Liver (tissue), 9 donors: ENCODE measurements around the gene E2F3. TPM values are rescaled to one million over a fixed set of nuclear protein-coding genes. Genes with fewer than 3 reads are reported as not detected.

Experiments used
- DNase-seq: peaks from one replicate; pipeline ENCODE4 v3.0.0-alpha.2; 2017; ENCODE audit warnings: low spot score
- H3K27ac ChIP-seq, 2 donors: one replicate each; pipeline ENCODE4 v1.7.0; 2013; ENCODE audit warnings: inconsistent platforms in 2 of 2, low read length in 2 of 2, control low read depth in 1 of 2, low read depth in 1 of 2, mild to moderate bottlenecking in 1 of 2
- H3K27me3 ChIP-seq, 4 donors: one replicate each; pipeline versions ENCODE4 v1.6.1 to v1.7.0; 2013; ENCODE audit warnings: low read length in 3 of 4, inconsistent platforms in 1 of 4, mild to moderate bottlenecking in 1 of 4, moderate library complexity in 1 of 4; ENCODE audit not compliant: control insufficient read depth in 4 of 4, insufficient read depth in 4 of 4
- H3K36me3 ChIP-seq, 4 donors: one replicate each; pipeline versions ENCODE4 v1.6.1 to v1.7.0; 2013; ENCODE audit warnings: low read length in 3 of 4, mild to moderate bottlenecking in 3 of 4, low read depth in 1 of 4, moderate library complexity in 1 of 4; ENCODE audit not compliant: control insufficient read depth in 4 of 4, insufficient read depth in 3 of 4
- H3K4me1 ChIP-seq, 4 donors: one replicate each; pipeline versions ENCODE4 v1.6.1 to v1.7.0; 2013; ENCODE audit warnings: low read length in 3 of 4, mild to moderate bottlenecking in 3 of 4, moderate library complexity in 1 of 4; ENCODE audit not compliant: control insufficient read depth in 4 of 4, insufficient read depth in 4 of 4
- H3K4me3 ChIP-seq, 3 donors: one replicate each; pipeline versions ENCODE4 v1.6.1 to v1.7.0; 2013; ENCODE audit warnings: low read length in 3 of 3, control low read depth in 1 of 3, low read depth in 1 of 3, mild to moderate bottlenecking in 1 of 3
- H3K9ac ChIP-seq, 2 donors: one replicate each; pipeline ENCODE4 v1.7.0; 2013; ENCODE audit warnings: low read length in 2 of 2, mild to moderate bottlenecking in 2 of 2, moderate library complexity in 2 of 2, control low read depth in 1 of 2, low read depth in 1 of 2
- H3K9me3 ChIP-seq, 4 donors: one replicate each; pipeline versions ENCODE4 v1.6.1 to v1.7.0; 2013; ENCODE audit warnings: low read length in 3 of 4; ENCODE audit not compliant: control insufficient read depth in 4 of 4
- EGR1 ChIP-seq, 2 donors: IDR thresholded peaks; 2 replicates each; pipeline ENCODE4 v1.6.1; 2016 to 2018; ENCODE audit warnings: antibody characterized with exemption in 2 of 2, low read depth in 2 of 2
- FOXA1 ChIP-seq: IDR thresholded peaks from 2 replicates; pipeline ENCODE4 v1.6.1; 2016; ENCODE audit warnings: antibody characterized with exemption
- FOXA2 ChIP-seq: IDR thresholded peaks from 2 replicates; pipeline ENCODE4 v1.6.1; 2016; ENCODE audit warnings: antibody characterized with exemption
- GABPA ChIP-seq, 2 donors: IDR thresholded peaks in 1 of 2; conservative IDR thresholded peaks in 1 of 2; 2 replicates each; pipeline ENCODE4 v1.6.1; 2016; ENCODE audit warnings: antibody characterized with exemption in 2 of 2, mild to moderate bottlenecking in 1 of 2, moderate library complexity in 1 of 2
- HNF4A ChIP-seq, 2 donors: conservative IDR thresholded peaks; 2 replicates each; pipeline ENCODE4 v1.6.1; 2016; ENCODE audit warnings: antibody characterized with exemption in 2 of 2, mild to moderate bottlenecking in 2 of 2
- HNF4G ChIP-seq: IDR thresholded peaks from 2 replicates; pipeline ENCODE4 v1.6.1; 2016; ENCODE audit warnings: antibody characterized with exemption
- JUND ChIP-seq, 2 donors: IDR thresholded peaks; 2 replicates each; pipeline ENCODE4 v1.6.1; 2016; ENCODE audit warnings: antibody characterized with exemption in 2 of 2
- NR2F2 ChIP-seq: IDR thresholded peaks from 2 replicates; pipeline ENCODE4 v1.6.1; 2016; ENCODE audit warnings: antibody characterized with exemption
- RAD21 ChIP-seq, 2 donors: IDR thresholded peaks; 2 replicates each; pipeline ENCODE4 v1.6.1; 2016; ENCODE audit warnings: antibody characterized with exemption in 2 of 2, mild to moderate bottlenecking in 2 of 2
- RXRA ChIP-seq, 2 donors: IDR thresholded peaks; 2 replicates each; pipeline ENCODE4 v1.6.1; 2017 to 2018; ENCODE audit warnings: antibody characterized with exemption in 2 of 2, mild to moderate bottlenecking in 1 of 2
- SP1 ChIP-seq: IDR thresholded peaks from 2 replicates; pipeline ENCODE4 v1.6.1; 2018; ENCODE audit warnings: antibody characterized with exemption, mild to moderate bottlenecking
- TAF1 ChIP-seq: conservative IDR thresholded peaks from 2 replicates; pipeline ENCODE4 v1.6.1; 2016; ENCODE audit warnings: antibody characterized with exemption, mild to moderate bottlenecking
- YY1 ChIP-seq: IDR thresholded peaks from 2 replicates; pipeline ENCODE4 v1.6.1; 2016; ENCODE audit warnings: antibody characterized with exemption, mild to moderate bottlenecking
- WGBS: extraction: QIAGEN DNeasy Blood & Tissue Kit; methylation state at CpG from one replicate; pipeline ENCODE4 v1.1.7; 2013; 5-methylcytosine and 5-hydroxymethylcytosine counted together
- polyA plus RNA-seq, 2 donors: library from polyadenylated mRNA; stranded (reverse) in 1 of 2; unstranded in 1 of 2; fragments of 200-250 nt in 1 of 2; fragments of >200 nt in 1 of 2; fragmentation: Nextera tagmentation in 1 of 2; extraction: Ambion mirVana in 1 of 2; gene quantifications; one replicate each; pipeline versions ENCODE4 v1.2.1 to v1.2.3, GENCODE V29; 2013 to 2015
- total RNA-seq, 2 donors: library from RNA; depleted of rRNA; stranded (reverse); fragments of >200 nt; gene quantifications; one replicate each; pipeline ENCODE4 v1.2.3, GENCODE V29; 2014
- TF ChIP-seq, protein P1 (sequence below): IDR thresholded peaks from 2 replicates; pipeline ENCODE4 v1.6.1; 2016; ENCODE audit warnings: antibody characterized with exemption
- TF ChIP-seq, protein P2 (sequence below): IDR thresholded peaks from 2 replicates; pipeline ENCODE4 v1.6.1; 2016; ENCODE audit warnings: antibody characterized with exemption, mild to moderate bottlenecking
- TF ChIP-seq, protein P3 (sequence below): IDR thresholded peaks from 2 replicates; pipeline ENCODE4 v1.6.1; 2016; ENCODE audit warnings: antibody characterized with exemption
- TF ChIP-seq, protein P4 (sequence below): IDR thresholded peaks from 2 replicates; pipeline ENCODE4 v1.6.1; 2016; ENCODE audit warnings: antibody characterized with exemption
- TF ChIP-seq, protein P5 (sequence below): fragments of 150-350 bp; IDR thresholded peaks from 2 replicates; pipeline ENCODE4 v1.5.1; 2017; ENCODE audit warnings: improper control_type of control experiment, low read depth, low read length; ENCODE audit not compliant: missing input control
- donor health status: healthy.
- donor health status: healthy.
- donor health status: healthy.
- donor health status: healthy.
- donor health status: healthy.

The E2F3 gene
- total and polyA plus RNA-seq, 4 donors = 1.4 to 5.0 (median 1.9) TPM

DNA sequence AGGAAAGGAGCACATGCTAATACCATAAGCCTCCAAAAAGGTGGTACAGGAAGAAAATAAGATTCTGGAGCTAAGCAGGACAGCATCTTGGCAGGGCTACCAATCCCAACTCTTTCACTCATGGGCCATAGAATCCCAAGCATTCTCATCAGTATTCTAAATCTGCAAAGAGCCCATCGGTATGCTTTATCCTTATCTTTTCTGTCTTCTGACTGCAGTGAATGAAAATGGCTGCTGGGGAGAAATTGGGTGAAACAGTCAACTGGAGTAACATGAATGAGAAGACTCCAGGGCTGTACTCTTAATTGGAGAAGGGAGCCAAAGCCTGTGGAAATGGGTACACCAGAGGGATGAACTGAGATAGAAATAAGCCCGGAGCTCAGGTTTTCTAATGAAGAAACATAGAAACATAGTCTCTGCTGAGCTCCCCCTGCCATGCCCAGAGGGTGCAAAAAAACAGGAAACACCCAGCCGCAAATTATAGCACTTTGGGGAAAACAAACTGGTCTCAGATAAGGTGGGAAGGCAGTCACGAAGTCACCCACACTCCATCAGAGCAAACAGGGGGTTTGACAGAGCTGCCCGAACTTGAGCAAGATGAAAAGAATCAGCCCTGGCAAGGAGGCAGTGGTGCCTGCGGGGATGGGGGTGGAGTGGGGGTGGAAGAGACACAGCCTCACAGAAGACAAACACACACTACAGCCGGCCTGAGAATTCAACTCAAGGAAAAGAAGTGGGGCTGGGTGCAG is 35.4 kb upstream of the E2F3 start:
- no peak overlapping the region for H3K4me3 ChIP-seq
- H3K27ac ChIP-seq = no peak overlapping the region
- H3K4me1 ChIP-seq = peaks cover 0 to 1% (median 0%) of the 10 kb centered on the region in 4 donors
- TF ChIP-seq SP1 = no peak
- TF ChIP-seq, protein P1, sequence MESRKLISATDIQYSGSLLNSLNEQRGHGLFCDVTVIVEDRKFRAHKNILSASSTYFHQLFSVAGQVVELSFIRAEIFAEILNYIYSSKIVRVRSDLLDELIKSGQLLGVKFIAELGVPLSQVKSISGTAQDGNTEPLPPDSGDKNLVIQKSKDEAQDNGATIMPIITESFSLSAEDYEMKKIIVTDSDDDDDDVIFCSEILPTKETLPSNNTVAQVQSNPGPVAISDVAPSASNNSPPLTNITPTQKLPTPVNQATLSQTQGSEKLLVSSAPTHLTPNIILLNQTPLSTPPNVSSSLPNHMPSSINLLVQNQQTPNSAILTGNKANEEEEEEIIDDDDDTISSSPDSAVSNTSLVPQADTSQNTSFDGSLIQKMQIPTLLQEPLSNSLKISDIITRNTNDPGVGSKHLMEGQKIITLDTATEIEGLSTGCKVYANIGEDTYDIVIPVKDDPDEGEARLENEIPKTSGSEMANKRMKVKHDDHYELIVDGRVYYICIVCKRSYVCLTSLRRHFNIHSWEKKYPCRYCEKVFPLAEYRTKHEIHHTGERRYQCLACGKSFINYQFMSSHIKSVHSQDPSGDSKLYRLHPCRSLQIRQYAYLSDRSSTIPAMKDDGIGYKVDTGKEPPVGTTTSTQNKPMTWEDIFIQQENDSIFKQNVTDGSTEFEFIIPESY = no peak
- TF ChIP-seq GABPA (IDR thresholded peaks at IDR 0.05 in 1 of 2, conservative IDR thresholded peaks at IDR 0.05 in 1 of 2) = no peak
- no peak for TF ChIP-seq NR2F2
- TF ChIP-seq HNF4G = no peak
- no peak for TF ChIP-seq RXRA (IDR thresholded peaks at IDR 0.05)
- H3K9ac ChIP-seq = no peak overlapping the region
- DNase-seq = no peak
- no peaks in the 10 kb centered on the region for H3K9me3 ChIP-seq
- H3K27me3 ChIP-seq = no peaks in the 10 kb centered on the region
- 45% methylated on average over 7 of the region's 7 CpGs for WGBS
- no peaks in the 10 kb centered on the region for H3K36me3 ChIP-seq

DNA sequence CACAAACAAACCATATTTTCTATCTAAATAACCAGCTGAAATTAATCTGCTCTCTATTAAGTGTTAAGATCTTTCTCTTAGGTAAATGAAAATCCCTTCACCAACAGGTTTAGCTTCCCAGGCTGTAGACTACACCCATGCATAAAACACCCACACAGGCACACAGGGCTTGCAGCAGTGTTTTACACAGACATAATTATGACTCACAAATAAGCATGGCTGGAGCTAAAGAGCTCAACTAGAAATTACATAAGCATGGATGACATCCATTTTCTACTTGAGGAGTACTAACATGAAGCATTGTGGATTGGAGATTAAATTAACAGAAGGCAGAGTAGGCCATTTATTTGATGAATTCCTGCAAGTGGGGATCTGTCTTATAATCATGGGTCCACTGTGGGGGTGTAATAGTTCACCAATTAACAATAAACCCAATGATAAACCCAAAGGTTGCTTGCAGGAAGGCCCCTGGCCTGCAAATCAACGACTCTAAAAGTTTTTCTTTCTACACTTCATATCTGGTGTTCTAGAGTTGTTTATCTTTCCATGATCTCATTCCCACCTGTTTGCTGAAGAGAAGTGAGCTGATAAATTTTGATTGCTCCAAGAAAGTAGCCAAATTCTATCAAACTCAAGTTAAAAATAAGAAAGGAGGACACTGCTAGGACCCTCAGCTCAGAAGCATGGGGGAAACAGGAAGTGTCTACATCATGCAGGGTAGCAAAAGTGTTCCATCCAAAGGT is 33.8 kb upstream of the E2F3 start:
- Histone ChIP-seq H3K27me3 (no peaks in the 10 kb centered on the region), H3K27ac (no peak overlapping the region), H3K36me3 (no peaks in the 10 kb centered on the region), H3K4me1 (no peaks in the 10 kb centered on the region), H3K4me3 (no peak overlapping the region), H3K9me3 (no peaks in the 10 kb centered on the region), H3K9ac (no peak overlapping the region)
- WGBS = 44% methylated on average over 1 of the region's 1 CpG
- DNase-seq = no peak
- no peak for TF ChIP-seq JUND (IDR thresholded peaks at IDR 0.05)
- TF ChIP-seq YY1 = no peak
- TF ChIP-seq, protein P2, sequence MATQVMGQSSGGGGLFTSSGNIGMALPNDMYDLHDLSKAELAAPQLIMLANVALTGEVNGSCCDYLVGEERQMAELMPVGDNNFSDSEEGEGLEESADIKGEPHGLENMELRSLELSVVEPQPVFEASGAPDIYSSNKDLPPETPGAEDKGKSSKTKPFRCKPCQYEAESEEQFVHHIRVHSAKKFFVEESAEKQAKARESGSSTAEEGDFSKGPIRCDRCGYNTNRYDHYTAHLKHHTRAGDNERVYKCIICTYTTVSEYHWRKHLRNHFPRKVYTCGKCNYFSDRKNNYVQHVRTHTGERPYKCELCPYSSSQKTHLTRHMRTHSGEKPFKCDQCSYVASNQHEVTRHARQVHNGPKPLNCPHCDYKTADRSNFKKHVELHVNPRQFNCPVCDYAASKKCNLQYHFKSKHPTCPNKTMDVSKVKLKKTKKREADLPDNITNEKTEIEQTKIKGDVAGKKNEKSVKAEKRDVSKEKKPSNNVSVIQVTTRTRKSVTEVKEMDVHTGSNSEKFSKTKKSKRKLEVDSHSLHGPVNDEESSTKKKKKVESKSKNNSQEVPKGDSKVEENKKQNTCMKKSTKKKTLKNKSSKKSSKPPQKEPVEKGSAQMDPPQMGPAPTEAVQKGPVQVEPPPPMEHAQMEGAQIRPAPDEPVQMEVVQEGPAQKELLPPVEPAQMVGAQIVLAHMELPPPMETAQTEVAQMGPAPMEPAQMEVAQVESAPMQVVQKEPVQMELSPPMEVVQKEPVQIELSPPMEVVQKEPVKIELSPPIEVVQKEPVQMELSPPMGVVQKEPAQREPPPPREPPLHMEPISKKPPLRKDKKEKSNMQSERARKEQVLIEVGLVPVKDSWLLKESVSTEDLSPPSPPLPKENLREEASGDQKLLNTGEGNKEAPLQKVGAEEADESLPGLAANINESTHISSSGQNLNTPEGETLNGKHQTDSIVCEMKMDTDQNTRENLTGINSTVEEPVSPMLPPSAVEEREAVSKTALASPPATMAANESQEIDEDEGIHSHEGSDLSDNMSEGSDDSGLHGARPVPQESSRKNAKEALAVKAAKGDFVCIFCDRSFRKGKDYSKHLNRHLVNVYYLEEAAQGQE = no peak
- no peak for TF ChIP-seq HNF4A (conservative IDR thresholded peaks at IDR 0.05)
- no peak for TF ChIP-seq RXRA (IDR thresholded peaks at IDR 0.05)
- TF ChIP-seq FOXA2 = no peak
- TF ChIP-seq, protein P3, sequence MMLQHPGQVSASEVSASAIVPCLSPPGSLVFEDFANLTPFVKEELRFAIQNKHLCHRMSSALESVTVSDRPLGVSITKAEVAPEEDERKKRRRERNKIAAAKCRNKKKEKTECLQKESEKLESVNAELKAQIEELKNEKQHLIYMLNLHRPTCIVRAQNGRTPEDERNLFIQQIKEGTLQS = no peak
- TF ChIP-seq SP1 = no peak
- TF ChIP-seq, protein P4, sequence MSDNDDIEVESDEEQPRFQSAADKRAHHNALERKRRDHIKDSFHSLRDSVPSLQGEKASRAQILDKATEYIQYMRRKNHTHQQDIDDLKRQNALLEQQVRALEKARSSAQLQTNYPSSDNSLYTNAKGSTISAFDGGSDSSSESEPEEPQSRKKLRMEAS = no peak
- TF ChIP-seq EGR1 (IDR thresholded peaks at IDR 0.05; ENCODE audit: low read depth in 2 of 2) = no peak
- no peak for TF ChIP-seq GABPA (IDR thresholded peaks at IDR 0.05 in 1 of 2, conservative IDR thresholded peaks at IDR 0.05 in 1 of 2)
- TF ChIP-seq, protein P5, sequence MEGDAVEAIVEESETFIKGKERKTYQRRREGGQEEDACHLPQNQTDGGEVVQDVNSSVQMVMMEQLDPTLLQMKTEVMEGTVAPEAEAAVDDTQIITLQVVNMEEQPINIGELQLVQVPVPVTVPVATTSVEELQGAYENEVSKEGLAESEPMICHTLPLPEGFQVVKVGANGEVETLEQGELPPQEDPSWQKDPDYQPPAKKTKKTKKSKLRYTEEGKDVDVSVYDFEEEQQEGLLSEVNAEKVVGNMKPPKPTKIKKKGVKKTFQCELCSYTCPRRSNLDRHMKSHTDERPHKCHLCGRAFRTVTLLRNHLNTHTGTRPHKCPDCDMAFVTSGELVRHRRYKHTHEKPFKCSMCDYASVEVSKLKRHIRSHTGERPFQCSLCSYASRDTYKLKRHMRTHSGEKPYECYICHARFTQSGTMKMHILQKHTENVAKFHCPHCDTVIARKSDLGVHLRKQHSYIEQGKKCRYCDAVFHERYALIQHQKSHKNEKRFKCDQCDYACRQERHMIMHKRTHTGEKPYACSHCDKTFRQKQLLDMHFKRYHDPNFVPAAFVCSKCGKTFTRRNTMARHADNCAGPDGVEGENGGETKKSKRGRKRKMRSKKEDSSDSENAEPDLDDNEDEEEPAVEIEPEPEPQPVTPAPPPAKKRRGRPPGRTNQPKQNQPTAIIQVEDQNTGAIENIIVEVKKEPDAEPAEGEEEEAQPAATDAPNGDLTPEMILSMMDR = no peak
- no peak for TF ChIP-seq FOXA1
- TF ChIP-seq RAD21 (IDR thresholded peaks at IDR 0.05) = no peak
- TF ChIP-seq NR2F2 = no peak
- no peak for TF ChIP-seq TAF1
- TF ChIP-seq HNF4G = no peak
- TF ChIP-seq, protein P1 = no peak
